GM18502 (cell line): ENCODE data around the gene PIP5K1B.

Experiments used
- ATAC-seq: cut with Tn5 transposase; IDR thresholded peaks from one replicate; pipeline ENCODE4 v1.9.1; 2021; ENCODE audit warnings: mild to moderate bottlenecking; ENCODE audit not compliant: unreplicated experiment, poor library complexity

Gene PIP5K1B

GRCh38 chr9:68732405-68733020 is 27.5 kb downstream of the PIP5K1B start:
- no peak for ATAC-seq

GRCh38 chr9:68733021-68733405 is 28.0 kb downstream of the PIP5K1B start:
- no peak for ATAC-seq

- ATAC-seq: no peak
These were observed 33.3 kb downstream of the PIP5K1B start for GRCh38 chr9:68738358-68738757.

GRCh38 chr9:68739621-68740174 is 34.7 kb downstream of the PIP5K1B start:
- no peak for ATAC-seq

- no peak for ATAC-seq
These were observed 35.5 kb downstream of the PIP5K1B start for GRCh38 chr9:68740561-68740960.

- no peak for ATAC-seq
These were observed 36.2 kb downstream of the PIP5K1B start for GRCh38 chr9:68741234-68741633.

GRCh38 chr9:68741704-68742332 is 36.8 kb downstream of the PIP5K1B start:
- ATAC-seq: no peak

- no peak for ATAC-seq
These were observed 37.3 kb downstream of the PIP5K1B start for GRCh38 chr9:68742333-68742730.

GRCh38 chr9:68744426-68744825 is 39.4 kb downstream of the PIP5K1B start:
- ATAC-seq: no peak

GRCh38 chr9:68746525-68746924 is 41.5 kb downstream of the PIP5K1B start:
- ATAC-seq: no peak

- no peak for ATAC-seq
These were observed 42.0 kb downstream of the PIP5K1B start for GRCh38 chr9:68747043-68747533.

- ATAC-seq: no peak
These were observed 44.1 kb downstream of the PIP5K1B start for GRCh38 chr9:68749135-68749534.

- ATAC-seq: no peak
These were observed 44.6 kb downstream of the PIP5K1B start for GRCh38 chr9:68749579-68750159.

GRCh38 chr9:68750255-68750654 is 45.2 kb downstream of the PIP5K1B start:
- no peak for ATAC-seq

GRCh38 chr9:68750786-68751185 is 45.7 kb downstream of the PIP5K1B start:
- no peak for ATAC-seq

- no peak for ATAC-seq
These were observed 46.5 kb downstream of the PIP5K1B start for GRCh38 chr9:68751556-68751955.

GRCh38 chr9:68755051-68755450 is 50.0 kb downstream of the PIP5K1B start:
- ATAC-seq: no peak

- no peak for ATAC-seq
These were observed 50.7 kb downstream of the PIP5K1B start for GRCh38 chr9:68755752-68756151.

GRCh38 chr9:68759981-68760673 is 55.1 kb downstream of the PIP5K1B start:
- no peak for ATAC-seq

- no peak for ATAC-seq
These were observed 55.8 kb downstream of the PIP5K1B start for GRCh38 chr9:68760674-68761333.
